Fibroblast of lung (primary cell): ENCODE measurements around the gene CD200. TPM values are rescaled to one million over a fixed set of nuclear protein-coding genes. Genes with fewer than 3 reads are reported as not detected.

Experiments used
- DNase-seq, 2 donors: peaks; one replicate each; pipeline versions ENCODE4 v3.0.0 to v3.0.0-alpha.2; 2010; ENCODE audit warnings: low read depth in 2 of 2
- H2AFZ ChIP-seq: 2 replicates; pipeline ENCODE4 v1.5.1; 2012; ENCODE audit warnings: low read length, control low read depth, inconsistent platforms
- H3K27ac ChIP-seq: 2 replicates; pipeline ENCODE4 v1.5.1; 2011; ENCODE audit warnings: low read length, control low read depth; ENCODE audit not compliant: insufficient read depth
- H3K27me3 ChIP-seq: 2 replicates; pipeline ENCODE4 v1.5.1; 2011; ENCODE audit warnings: mild to moderate bottlenecking, low read length; ENCODE audit not compliant: control insufficient read depth, insufficient read depth
- H3K36me3 ChIP-seq: 2 replicates; pipeline ENCODE4 v1.5.1; 2011; ENCODE audit warnings: low read length; ENCODE audit not compliant: control insufficient read depth, insufficient read depth
- H3K4me1 ChIP-seq: 2 replicates; pipeline ENCODE4 v1.5.1; 2011; ENCODE audit warnings: low read length; ENCODE audit not compliant: control insufficient read depth, insufficient read depth; ENCODE audit errors: extremely low read depth
- H3K4me2 ChIP-seq: 2 replicates; pipeline ENCODE4 v1.5.1; 2011; ENCODE audit warnings: low read length, control low read depth; ENCODE audit not compliant: insufficient read depth; ENCODE audit errors: extremely low read depth
- H3K4me3 ChIP-seq, 4 experiments: fragments of 200-600 bp in 1 of 4; sonication (generic) in 1 of 4; replicated peaks in 1 of 4; 2 replicates each; pipeline ENCODE4 v1.5.1; 2011 to 2016; ENCODE audit warnings: low read length in 4 of 4, low read depth in 3 of 4, mild to moderate bottlenecking in 3 of 4, control low read depth in 2 of 4, inconsistent platforms in 1 of 4, mixed read lengths in 1 of 4; ENCODE audit not compliant: insufficient read depth in 1 of 4; ENCODE audit errors: control extremely low read depth in 1 of 4
- H3K79me2 ChIP-seq: 2 replicates; pipeline ENCODE4 v1.5.1; 2012; ENCODE audit warnings: mild to moderate bottlenecking, low read length, inconsistent platforms; ENCODE audit not compliant: control insufficient read depth, insufficient read depth
- H3K9ac ChIP-seq: 2 replicates; pipeline ENCODE4 v1.5.1; 2011; ENCODE audit warnings: mild to moderate bottlenecking, low read length, control low read depth; ENCODE audit not compliant: insufficient read depth
- H3K9me3 ChIP-seq: 2 replicates; pipeline ENCODE4 v1.5.1; 2012; ENCODE audit warnings: low read depth, low read length; ENCODE audit not compliant: control insufficient read depth, insufficient read depth
- H4K20me1 ChIP-seq: 2 replicates; pipeline ENCODE4 v1.5.1; 2011; ENCODE audit warnings: low read length; ENCODE audit not compliant: control insufficient read depth, insufficient read depth; ENCODE audit errors: extremely low read depth
- CTCF ChIP-seq, 2 donors: IDR thresholded peaks in 1 of 2; conservative IDR thresholded peaks in 1 of 2; 1 replicate in 1 of 2; 2 replicates in 1 of 2; pipeline ENCODE4 v1.5.1; 2011 to 2012; ENCODE audit warnings: low read length in 2 of 2, control low read depth in 1 of 2, inconsistent platforms in 1 of 2, low read depth in 1 of 2, mild to moderate bottlenecking in 1 of 2
- EZH2 ChIP-seq: IDR thresholded peaks from 2 replicates; pipeline ENCODE4 v1.5.1; 2012; ENCODE audit warnings: low read length, control low read depth, mild to moderate bottlenecking; ENCODE audit errors: missing control alignments
- polyA plus RNA-seq, 2 donors: library from polyadenylated mRNA; depleted of rRNA in 1 of 2; stranded (reverse) in 1 of 2; unstranded in 1 of 2; fragments of >200 nt; gene quantifications; 2 replicates each; pipeline ENCODE4 v1.2.1, GENCODE V29; 2011 to 2012; ENCODE audit warnings: missing spikeins in 1 of 2
- total RNA-seq: library from RNA; depleted of rRNA; stranded (reverse); fragments of >200 nt; gene quantifications from 2 replicates; pipeline ENCODE4 v1.2.1, GENCODE V29; 2014

The CD200 gene
- total and polyA plus RNA-seq, 2 donors (not counting 1 experiment from before 2014, with no cell fraction given): 0.17 to 0.22 TPM

- Histone ChIP-seq H3K9me3 (no peaks in the 10 kb centered on the region), H3K79me2 (no peaks in the 10 kb centered on the region), H3K4me2 (no peak overlapping the region), H3K4me3 (no peak overlapping the region), H2AFZ (no peak overlapping the region), H4K20me1 (no peaks in the 10 kb centered on the region), H3K36me3 (no peaks in the 10 kb centered on the region), H3K9ac (no peak overlapping the region), H3K4me1 (no peaks in the 10 kb centered on the region), H3K27me3 (no peaks in the 10 kb centered on the region), H3K27ac (no peak overlapping the region)
- no peak for TF ChIP-seq CTCF (conservative IDR thresholded peaks at IDR 0.05 in 1 of 2, IDR thresholded peaks at IDR 0.05 in 1 of 2; ENCODE audit: low read depth in 1 of 2, low read length in 2 of 2)
- TF ChIP-seq EZH2: no peak
- no peak for DNase-seq
These were observed 18.9 kb downstream of the CD200 start for GRCh38 chr3:112351823-112352222.

- no peak overlapping the region for H3K4me2 ChIP-seq
- H3K9ac ChIP-seq: no peak overlapping the region
- H2AFZ ChIP-seq: no peak overlapping the region
- TF ChIP-seq CTCF (conservative IDR thresholded peaks at IDR 0.05 in 1 of 2, IDR thresholded peaks at IDR 0.05 in 1 of 2; ENCODE audit: low read depth in 1 of 2, low read length in 2 of 2) (no peak), EZH2 (no peak)
- no peaks in the 10 kb centered on the region for H3K9me3 ChIP-seq
- H3K36me3 ChIP-seq: no peaks in the 10 kb centered on the region
- no peaks in the 10 kb centered on the region for H4K20me1 ChIP-seq
- no peaks in the 10 kb centered on the region for H3K79me2 ChIP-seq
- H3K4me3 ChIP-seq: no peak overlapping the region
- no peak overlapping the region for H3K27ac ChIP-seq
- no peaks in the 10 kb centered on the region for H3K27me3 ChIP-seq
- no peak for DNase-seq
- H3K4me1 ChIP-seq: no peaks in the 10 kb centered on the region
These were observed 19.8 kb downstream of the CD200 start for GRCh38 chr3:112352720-112353119.

- Histone ChIP-seq H3K9me3 (no peaks in the 10 kb centered on the region), H3K27ac (no peak overlapping the region), H4K20me1 (no peaks in the 10 kb centered on the region), H2AFZ (no peak overlapping the region), H3K4me1 (no peaks in the 10 kb centered on the region), H3K27me3 (no peaks in the 10 kb centered on the region), H3K4me2 (no peak overlapping the region), H3K4me3 (no peak overlapping the region), H3K9ac (no peak overlapping the region), H3K36me3 (no peaks in the 10 kb centered on the region), H3K79me2 (no peaks in the 10 kb centered on the region)
- DNase-seq: no peak
- TF ChIP-seq EZH2: no peak
- TF ChIP-seq CTCF (conservative IDR thresholded peaks at IDR 0.05 in 1 of 2, IDR thresholded peaks at IDR 0.05 in 1 of 2; ENCODE audit: low read depth in 1 of 2, low read length in 2 of 2): no peak
These were observed 20.4 kb downstream of the CD200 start for GRCh38 chr3:112353365-112353764.
